OCI-M1 (cell line): ENCODE results near the gene DGKQ.

Source experiments
- DNase-seq: peaks from one replicate; lab custom pipeline; 2025; lab: John Stamatoyannopoulos, UW

DGKQ gene

GRCh38 chr4:995311-996026 is 22.1 kb upstream of the DGKQ start:
- DNase-seq, result peak; percentile 30

- no peak for DNase-seq
Observed at GRCh38 chr4:993111-994029, 20.0 kb upstream of the DGKQ start, which contains the start of gene SLC26A1. Gene SLC26A1 (minus strand): TSS chr4:993404. CDS start chr4:991703, 1,701 bp downstream.

- DNase-seq, result peak; percentile 53
Observed at GRCh38 chr4:992297-993110, 19.1 kb upstream of the DGKQ start.

- DNase-seq, result no peak
Observed at GRCh38 chr4:991451-992296, 18.3 kb upstream of the DGKQ start.

GRCh38 chr4:990746-991367 is 17.5 kb upstream of the DGKQ start:
- no peak for DNase-seq

GRCh38 chr4:989722-990471 is 16.5 kb upstream of the DGKQ start:
- DNase-seq, result no peak

- DNase-seq, result no peak
Observed at GRCh38 chr4:988726-989721, 15.7 kb upstream of the DGKQ start.

GRCh38 chr4:987624-988513 is 14.5 kb upstream of the DGKQ start:
- no peak for DNase-seq

- DNase-seq, result peak; percentile 82
Observed at GRCh38 chr4:986879-987623, 13.7 kb upstream of the DGKQ start, which contains the start of gene IDUA. Gene IDUA (plus strand): TSS chr4:987044. CDS start chr4:987085, 41 bp downstream.

GRCh38 chr4:986428-986878 is 13.1 kb upstream of the DGKQ start:
- peak; percentile 70 for DNase-seq

GRCh38 chr4:985123-985830 is 11.9 kb upstream of the DGKQ start:
- peak; percentile 64 for DNase-seq

GRCh38 chr4:984336-985054 is 11.1 kb upstream of the DGKQ start:
- no peak for DNase-seq

- DNase-seq, result no peak
Observed at GRCh38 chr4:982814-983213, 9.4 kb upstream of the DGKQ start.

GRCh38 chr4:982291-982690 is 8.9 kb upstream of the DGKQ start:
- DNase-seq, result no peak

GRCh38 chr4:978957-979701 is 5.8 kb upstream of the DGKQ start:
- DNase-seq, result peak; percentile 84
